Body of pancreas (tissue), 4 donors: ENCODE results near the gene CUEDC1. TPM values are rescaled to one million over a fixed set of nuclear protein-coding genes. Genes with fewer than 3 reads are reported as not detected.

Source experiments
- ATAC-seq: fragments of 150-250 bp; one replicate; pipeline ENCODE4 v1.9.1; 2016
- DNase-seq, 4 donors: peaks; one replicate each; pipeline ENCODE4 v3.0.0-alpha.2; 2019
- H3K27ac ChIP-seq, 4 donors: fragments of 200-600 bp; sonication (generic); 1 replicate in 3 of 4; 2 replicates in 1 of 4; pipeline versions ENCODE4 v1.5.1 to v1.6.1; 2016 to 2019; ENCODE audit warnings: mild to moderate bottlenecking in 1 of 4, mixed read lengths in 1 of 4, moderate library complexity in 1 of 4
- H3K27me3 ChIP-seq, 2 donors: fragments of 200-600 bp; sonication (generic); one replicate each; pipeline ENCODE4 v1.6.0; 2016; ENCODE audit warnings: mild to moderate bottlenecking in 1 of 2
- H3K36me3 ChIP-seq, 2 donors: fragments of 200-600 bp; sonication (generic); replicated peaks in 1 of 2; 2 replicates each; pipeline ENCODE4 v1.5.1; 2016; ENCODE audit warnings: low read depth in 2 of 2; ENCODE audit not compliant: insufficient read depth in 1 of 2
- H3K4me1 ChIP-seq: fragments of 200-600 bp; sonication (generic); one replicate; pipeline ENCODE4 v1.6.0; 2016
- H3K4me3 ChIP-seq, 2 donors: fragments of 200-600 bp; sonication (generic); 1 replicate in 1 of 2; 2 replicates in 1 of 2; pipeline ENCODE4 v1.5.1; 2016 to 2019
- H3K9me3 ChIP-seq, 3 donors: fragments of 200-600 bp; sonication (generic); 1 replicate in 2 of 3; 2 replicates in 1 of 3; pipeline ENCODE4 v1.5.1; 2016
- POLR2A ChIP-seq, 3 donors: fragments of 450-650 bp; IDR thresholded peaks; one replicate each; pipeline ENCODE4 v1.6.1; 2016; ENCODE audit warnings: antibody characterized with exemption in 3 of 3, mild to moderate bottlenecking in 2 of 3
- WGBS, 2 donors: methylation state at CpG; one replicate each; pipeline ENCODE4 v1.1.5; 2017; 5-methylcytosine and 5-hydroxymethylcytosine counted together
- intact Hi-C: fragments of 100-400 bp; cut with DNase I; formaldehyde crosslinking; loops from one replicate; pipeline ENCODE4 v1.15.1; 2023
- total RNA-seq, 2 donors: library from RNA; depleted of rRNA; stranded (reverse); fragments of >200 nt; gene quantifications; one replicate each; pipeline ENCODE4 v1.1.0, GENCODE V29; 2016
- TF ChIP-seq, protein P1 (sequence below), 7 experiments: fragments of 450-650 bp in 4 of 7; fragments of 200-600 bp in 3 of 7; sonication (generic) in 3 of 7; IDR thresholded peaks; one replicate each; pipeline ENCODE4 v1.5.1; 2016 to 2019; ENCODE audit warnings: antibody characterized with exemption in 7 of 7

The CUEDC1 gene
- total RNA-seq, 2 donors from 2014 or later, result 35.8 to 48.1 TPM

DNA sequence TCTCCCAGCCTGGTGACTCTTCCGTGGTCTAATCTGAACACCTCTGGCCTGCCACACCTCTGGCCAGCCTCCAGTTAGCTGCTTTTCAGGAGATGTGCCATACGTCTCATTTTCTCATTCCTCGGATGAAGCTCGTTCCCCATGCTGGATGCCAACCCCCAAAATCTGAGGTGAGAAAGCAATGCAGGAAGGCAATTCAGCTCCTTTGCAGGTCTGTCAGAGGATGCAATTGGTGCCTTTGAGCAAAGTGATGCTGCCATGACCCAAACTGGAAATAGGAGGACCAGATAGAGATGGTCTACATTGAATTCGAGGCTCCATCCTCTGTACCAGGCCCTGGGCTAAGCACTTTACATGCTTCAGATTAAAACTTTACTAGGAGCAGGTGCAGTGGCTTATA lies 11.0 kb upstream of the CUEDC1 start:
- Histone ChIP-seq H3K4me1 (no peaks in the 10 kb centered on the region), H3K4me3 (no peak overlapping the region), H3K9me3 (no peaks in the 10 kb centered on the region), H3K27me3 (no peaks in the 10 kb centered on the region), H3K36me3 (no peaks in the 10 kb centered on the region), H3K27ac (no peak overlapping the region)
- no peak for DNase-seq
- ATAC-seq, result no peak
- TF ChIP-seq, protein P1, sequence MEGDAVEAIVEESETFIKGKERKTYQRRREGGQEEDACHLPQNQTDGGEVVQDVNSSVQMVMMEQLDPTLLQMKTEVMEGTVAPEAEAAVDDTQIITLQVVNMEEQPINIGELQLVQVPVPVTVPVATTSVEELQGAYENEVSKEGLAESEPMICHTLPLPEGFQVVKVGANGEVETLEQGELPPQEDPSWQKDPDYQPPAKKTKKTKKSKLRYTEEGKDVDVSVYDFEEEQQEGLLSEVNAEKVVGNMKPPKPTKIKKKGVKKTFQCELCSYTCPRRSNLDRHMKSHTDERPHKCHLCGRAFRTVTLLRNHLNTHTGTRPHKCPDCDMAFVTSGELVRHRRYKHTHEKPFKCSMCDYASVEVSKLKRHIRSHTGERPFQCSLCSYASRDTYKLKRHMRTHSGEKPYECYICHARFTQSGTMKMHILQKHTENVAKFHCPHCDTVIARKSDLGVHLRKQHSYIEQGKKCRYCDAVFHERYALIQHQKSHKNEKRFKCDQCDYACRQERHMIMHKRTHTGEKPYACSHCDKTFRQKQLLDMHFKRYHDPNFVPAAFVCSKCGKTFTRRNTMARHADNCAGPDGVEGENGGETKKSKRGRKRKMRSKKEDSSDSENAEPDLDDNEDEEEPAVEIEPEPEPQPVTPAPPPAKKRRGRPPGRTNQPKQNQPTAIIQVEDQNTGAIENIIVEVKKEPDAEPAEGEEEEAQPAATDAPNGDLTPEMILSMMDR (IDR thresholded peaks at IDR 0.05), result no peak
- TF ChIP-seq POLR2A (IDR thresholded peaks at IDR 0.05), result no peak
- intact Hi-C loops, result no loop called here
- 73 to 76% methylated on average over 5 of the region's 5 CpGs for WGBS, 2 donors

DNA sequence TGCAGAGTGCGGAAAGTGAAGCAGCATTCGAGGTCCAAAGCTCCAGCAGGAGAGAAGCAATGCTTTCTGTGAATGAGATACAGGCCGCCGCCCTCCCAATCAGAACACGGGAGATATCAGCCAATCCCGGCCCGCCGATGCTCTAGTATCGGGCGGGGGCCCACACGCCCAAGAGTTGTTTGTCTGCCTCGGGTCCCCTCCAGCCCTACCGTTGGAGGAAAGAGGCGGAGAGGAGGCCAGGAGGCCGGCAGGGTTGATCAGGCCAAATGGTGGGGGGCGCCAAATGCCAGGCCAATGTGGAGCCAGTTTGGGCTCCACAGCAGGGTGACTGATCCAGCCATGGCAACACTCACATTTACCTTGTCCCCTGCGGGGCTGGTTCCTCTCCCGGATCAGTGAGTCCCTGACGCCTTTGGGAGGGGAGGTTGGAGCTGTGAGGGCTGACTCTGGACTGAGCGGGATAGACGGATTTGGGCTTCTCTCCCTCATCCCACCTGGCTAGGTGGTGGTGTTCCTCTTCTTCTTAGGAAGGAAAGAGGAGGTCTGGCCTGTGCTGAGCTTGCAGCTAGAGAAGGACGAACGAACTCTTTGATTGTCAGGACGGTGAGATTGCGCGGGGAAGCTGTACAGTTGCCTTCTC lies 10.4 kb upstream of the CUEDC1 start:
- no peak for DNase-seq
- intact Hi-C loops, result no loop called here
- ATAC-seq, result no peak
- Histone ChIP-seq H3K27me3 (no peaks in the 10 kb centered on the region), H3K36me3 (no peaks in the 10 kb centered on the region), H3K9me3 (no peaks in the 10 kb centered on the region), H3K4me1 (no peaks in the 10 kb centered on the region), H3K27ac (no peak overlapping the region), H3K4me3 (no peak overlapping the region)
- WGBS, 2 donors, result 81 to 89% methylated on average over 21 to 26 of the region's 26 CpGs
- TF ChIP-seq, protein P1 (IDR thresholded peaks at IDR 0.05), result no peak
- no peak for TF ChIP-seq POLR2A (IDR thresholded peaks at IDR 0.05)

DNA sequence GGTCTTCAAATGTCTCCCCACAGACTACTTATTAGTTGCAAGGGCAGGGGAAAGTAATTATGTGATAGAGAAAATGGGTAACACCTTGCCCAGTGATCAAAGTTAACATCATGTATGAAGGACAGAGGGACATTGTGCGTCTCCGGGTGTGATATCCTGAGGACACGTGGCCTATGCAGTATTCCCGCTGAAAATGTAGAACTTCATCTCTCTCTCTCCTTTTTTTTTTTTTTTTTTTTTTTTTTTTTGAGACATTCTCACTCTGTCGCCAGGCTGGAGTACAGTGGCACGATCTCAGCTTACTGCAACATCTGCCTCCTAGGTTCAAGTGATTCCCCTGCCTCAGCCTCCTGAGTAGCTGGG lies 7.9 kb upstream of the CUEDC1 start:
- DNase-seq (no peak), ATAC-seq (no peak)
- H3K9me3 ChIP-seq, result no peaks in the 10 kb centered on the region
- H3K27ac ChIP-seq, result no peak overlapping the region
- H3K36me3 ChIP-seq, result no peaks in the 10 kb centered on the region
- no peak overlapping the region for H3K4me3 ChIP-seq
- intact Hi-C loops, result no loop called here
- 91 to 95% methylated on average over 6 of the region's 6 CpGs for WGBS, 2 donors
- H3K4me1 ChIP-seq, result no peaks in the 10 kb centered on the region
- H3K27me3 ChIP-seq, result no peaks in the 10 kb centered on the region
- TF ChIP-seq POLR2A (IDR thresholded peaks at IDR 0.05), result no peak
- TF ChIP-seq, protein P1 (IDR thresholded peaks at IDR 0.05), result no peak

DNA sequence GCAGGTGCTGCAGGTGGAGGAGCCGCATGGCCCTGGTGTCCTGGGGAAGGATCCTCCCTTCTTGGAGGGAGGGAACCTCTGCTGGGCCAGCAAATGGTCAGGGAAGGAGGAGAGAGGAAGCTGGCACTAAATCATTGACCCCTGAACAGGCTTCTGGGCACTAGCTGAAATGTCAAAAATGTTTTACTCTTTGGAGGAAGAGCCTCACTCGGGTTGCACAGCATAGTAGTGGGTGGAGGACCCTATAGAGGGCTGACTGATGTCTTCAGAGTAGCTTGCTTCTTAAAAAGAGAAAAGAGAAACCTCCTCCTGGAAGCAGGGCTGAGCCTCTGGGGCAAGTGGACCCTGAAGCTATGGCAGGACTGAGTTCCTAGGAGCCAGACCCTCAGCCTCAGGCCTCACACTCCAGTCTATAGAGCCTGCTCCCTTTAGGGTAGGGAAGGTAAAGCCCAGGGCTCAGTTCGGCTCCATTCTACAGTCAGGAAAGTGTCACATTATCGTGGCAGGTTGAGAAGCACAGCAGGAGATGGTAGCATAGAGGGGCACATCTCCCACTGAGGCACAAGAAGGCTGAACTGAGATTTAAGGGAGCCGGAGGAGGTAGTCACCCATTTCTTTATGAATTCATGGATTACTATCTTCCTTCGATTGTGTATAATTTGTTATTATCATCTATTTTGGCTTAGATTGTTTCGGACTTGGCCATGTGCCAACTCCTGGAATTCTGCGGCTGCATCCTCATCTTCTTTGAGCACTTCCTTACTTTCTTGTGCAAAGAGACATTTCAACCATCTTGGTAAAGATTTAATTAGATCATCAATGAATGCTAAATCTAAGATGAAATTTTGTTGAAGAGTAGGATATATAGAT lies 7.3 kb upstream of the CUEDC1 start:
- Histone ChIP-seq H3K4me3 (no peak overlapping the region), H3K27me3 (no peaks in the 10 kb centered on the region), H3K4me1 (no peaks in the 10 kb centered on the region), H3K27ac (no peak overlapping the region), H3K36me3 (no peaks in the 10 kb centered on the region), H3K9me3 (no peaks in the 10 kb centered on the region)
- ATAC-seq (no peak), DNase-seq (no peak)
- WGBS, 2 donors, result 64 to 69% methylated on average over 8 of the region's 8 CpGs
- TF ChIP-seq POLR2A (IDR thresholded peaks at IDR 0.05), result no peak
- TF ChIP-seq, protein P1 (IDR thresholded peaks at IDR 0.05), result no peak
- intact Hi-C loops, result no loop called here
